ENCODE results near the gene BLZF1.

BLZF1 gene

GRCh38 chr1:169325117-169325516 lies 42.9 kb upstream of the BLZF1 start:
- DNase-seq, result no peak
- no peak overlapping the region for H4K8ac ChIP-seq (ENCODE audit: low read length)
- no peak overlapping the region for H2BK15ac ChIP-seq (ENCODE audit: low read depth, poor library complexity, severe bottlenecking)
- no peak overlapping the region for H3K23ac ChIP-seq (ENCODE audit: low read length in 2 of 2)
- H2AK5ac ChIP-seq (ENCODE audit: low read length, severe bottlenecking), result no peak overlapping the region
- 63% methylated on average over 1 of the region's 1 CpG for WGBS
- no peak overlapping the region for H4K91ac ChIP-seq (ENCODE audit: low read length)
- no peaks in the 10 kb centered on the region for H3K4me1 ChIP-seq (ENCODE audit: control insufficient read depth, insufficient read depth, low read depth, low read length)
- H2BK5ac ChIP-seq (ENCODE audit: low read depth, low read length, poor library complexity, severe bottlenecking), result no peak overlapping the region
- no peak overlapping the region for H2BK12ac ChIP-seq (ENCODE audit: low read length in 2 of 2)
- H3K27ac ChIP-seq (ENCODE audit: low read length, poor library complexity, severe bottlenecking), result no peak overlapping the region
- H2BK120ac ChIP-seq (ENCODE audit: low read depth, low read length), result no peak overlapping the region
- no peak overlapping the region for H3K4me3 ChIP-seq (ENCODE audit: insufficient read depth in 1 of 2, low read depth in 1 of 2, low read length in 2 of 2)
- H3K4me2 ChIP-seq (ENCODE audit: low read length, poor library complexity, severe bottlenecking), result no peak overlapping the region
- no peaks in the 10 kb centered on the region for H3K9me3 ChIP-seq (ENCODE audit: control insufficient read depth, low read length)
- H3K79me1 ChIP-seq (replicated peaks; ENCODE audit: low read length, poor library complexity, severe bottlenecking), result peaks cover 8% of the 10 kb centered on the region
- H3K18ac ChIP-seq (ENCODE audit: low read depth in 1 of 2, low read length in 2 of 2), result no peak overlapping the region
- H3K9ac ChIP-seq (ENCODE audit: low read length), result no peak overlapping the region
- no peaks in the 10 kb centered on the region for H3K36me3 ChIP-seq (ENCODE audit: control insufficient read depth in 1 of 2, insufficient read depth in 2 of 2, low read depth in 1 of 2, low read length in 2 of 2)
- no peak overlapping the region for H3K14ac ChIP-seq (ENCODE audit: low read length in 2 of 2)
- H3K27me3 ChIP-seq (ENCODE audit: control insufficient read depth in 1 of 2, insufficient read depth in 1 of 2, low read length in 2 of 2), result no peaks in the 10 kb centered on the region
- H2AFZ ChIP-seq (ENCODE audit: low read depth, low read length), result no peak overlapping the region
- no peak overlapping the region for H3K4ac ChIP-seq (ENCODE audit: low read depth in 1 of 2, low read length in 2 of 2)

GRCh38 chr1:169326261-169326955 lies 41.6 kb upstream of the BLZF1 start:
- Histone ChIP-seq H3K9me3 (ENCODE audit: control insufficient read depth, low read length) (peaks cover 5% of the 10 kb centered on the region), H3K9ac (ENCODE audit: low read length) (no peak overlapping the region), H3K14ac (ENCODE audit: low read length in 2 of 2) (no peak overlapping the region), H4K91ac (ENCODE audit: low read length) (no peak overlapping the region), H3K4me1 (ENCODE audit: control insufficient read depth, insufficient read depth, low read depth, low read length) (no peaks in the 10 kb centered on the region), H2BK15ac (ENCODE audit: low read depth, poor library complexity, severe bottlenecking) (no peak overlapping the region), H3K18ac (ENCODE audit: low read depth in 1 of 2, low read length in 2 of 2) (no peak overlapping the region), H3K4me3 (ENCODE audit: insufficient read depth in 1 of 2, low read depth in 1 of 2, low read length in 2 of 2) (no peak overlapping the region), H2BK12ac (ENCODE audit: low read length in 2 of 2) (no peak overlapping the region), H3K36me3 (ENCODE audit: control insufficient read depth in 1 of 2, insufficient read depth in 2 of 2, low read depth in 1 of 2, low read length in 2 of 2) (no peaks in the 10 kb centered on the region), H4K8ac (ENCODE audit: low read length) (no peak overlapping the region), H3K27me3 (ENCODE audit: control insufficient read depth in 1 of 2, insufficient read depth in 1 of 2, low read length in 2 of 2) (no peaks in the 10 kb centered on the region), H2AK5ac (ENCODE audit: low read length, severe bottlenecking) (no peak overlapping the region), H3K4me2 (ENCODE audit: low read length, poor library complexity, severe bottlenecking) (no peak overlapping the region), H3K27ac (ENCODE audit: low read length, poor library complexity, severe bottlenecking) (peak overlapping the region; percentile 41), H2BK5ac (ENCODE audit: low read depth, low read length, poor library complexity, severe bottlenecking) (no peak overlapping the region), H2BK120ac (ENCODE audit: low read depth, low read length) (no peak overlapping the region), H2AFZ (ENCODE audit: low read depth, low read length) (no peak overlapping the region), H3K79me1 (replicated peaks; ENCODE audit: low read length, poor library complexity, severe bottlenecking) (peaks cover 8% of the 10 kb centered on the region), H3K4ac (ENCODE audit: low read depth in 1 of 2, low read length in 2 of 2) (no peak overlapping the region), H3K23ac (ENCODE audit: low read length in 2 of 2) (no peak overlapping the region)
- WGBS, result 98% methylated on average over 2 of the region's 3 CpGs
- no peak for DNase-seq

- Histone ChIP-seq H3K27me3 (ENCODE audit: control insufficient read depth in 1 of 2, insufficient read depth in 1 of 2, low read length in 2 of 2) (no peaks in the 10 kb centered on the region), H3K14ac (ENCODE audit: low read length in 2 of 2) (no peak overlapping the region), H3K27ac (ENCODE audit: low read length, poor library complexity, severe bottlenecking) (peak overlapping the region; percentile 54), H3K79me1 (replicated peaks; ENCODE audit: low read length, poor library complexity, severe bottlenecking) (peaks cover 8% of the 10 kb centered on the region), H2AK5ac (ENCODE audit: low read length, severe bottlenecking) (no peak overlapping the region), H3K4me1 (ENCODE audit: control insufficient read depth, insufficient read depth, low read depth, low read length) (no peaks in the 10 kb centered on the region), H3K36me3 (ENCODE audit: control insufficient read depth in 1 of 2, insufficient read depth in 2 of 2, low read depth in 1 of 2, low read length in 2 of 2) (no peaks in the 10 kb centered on the region), H3K18ac (ENCODE audit: low read depth in 1 of 2, low read length in 2 of 2) (no peak overlapping the region), H2AFZ (ENCODE audit: low read depth, low read length) (no peak overlapping the region), H4K8ac (ENCODE audit: low read length) (no peak overlapping the region), H3K4me2 (ENCODE audit: low read length, poor library complexity, severe bottlenecking) (no peak overlapping the region), H3K9ac (ENCODE audit: low read length) (no peak overlapping the region), H2BK5ac (ENCODE audit: low read depth, low read length, poor library complexity, severe bottlenecking) (no peak overlapping the region), H3K4ac (ENCODE audit: low read depth in 1 of 2, low read length in 2 of 2) (no peak overlapping the region), H3K9me3 (ENCODE audit: control insufficient read depth, low read length) (peaks cover 5% of the 10 kb centered on the region), H4K91ac (ENCODE audit: low read length) (no peak overlapping the region), H2BK12ac (ENCODE audit: low read length in 2 of 2) (no peak overlapping the region), H3K4me3 (ENCODE audit: insufficient read depth in 1 of 2, low read depth in 1 of 2, low read length in 2 of 2) (no peak overlapping the region), H2BK120ac (ENCODE audit: low read depth, low read length) (no peak overlapping the region), H2BK15ac (ENCODE audit: low read depth, poor library complexity, severe bottlenecking) (no peak overlapping the region), H3K23ac (ENCODE audit: low read length in 2 of 2) (no peak overlapping the region)
- DNase-seq, result peak; percentile 29
Observed at GRCh38 chr1:169326956-169327268, 41.1 kb upstream of the BLZF1 start.

GRCh38 chr1:169327875-169328274 lies 40.1 kb upstream of the BLZF1 start:
- H3K4ac ChIP-seq (ENCODE audit: low read depth in 1 of 2, low read length in 2 of 2), result no peak overlapping the region
- no peaks in the 10 kb centered on the region for H3K27me3 ChIP-seq (ENCODE audit: control insufficient read depth in 1 of 2, insufficient read depth in 1 of 2, low read length in 2 of 2)
- peaks cover 8% of the 10 kb centered on the region for H3K79me1 ChIP-seq (replicated peaks; ENCODE audit: low read length, poor library complexity, severe bottlenecking)
- H4K91ac ChIP-seq (ENCODE audit: low read length), result no peak overlapping the region
- H3K4me2 ChIP-seq (ENCODE audit: low read length, poor library complexity, severe bottlenecking), result no peak overlapping the region
- H2BK15ac ChIP-seq (ENCODE audit: low read depth, poor library complexity, severe bottlenecking), result no peak overlapping the region
- H3K9ac ChIP-seq (ENCODE audit: low read length), result no peak overlapping the region
- H2BK5ac ChIP-seq (ENCODE audit: low read depth, low read length, poor library complexity, severe bottlenecking), result no peak overlapping the region
- no peak overlapping the region for H3K27ac ChIP-seq (ENCODE audit: low read length, poor library complexity, severe bottlenecking)
- H3K18ac ChIP-seq (ENCODE audit: low read depth in 1 of 2, low read length in 2 of 2), result peak overlapping the region in 1 of 2 experiments; percentile 62
- H4K8ac ChIP-seq (ENCODE audit: low read length), result no peak overlapping the region
- WGBS, result 97% methylated on average over 2 of the region's 2 CpGs
- no peak overlapping the region for H3K4me3 ChIP-seq (ENCODE audit: insufficient read depth in 1 of 2, low read depth in 1 of 2, low read length in 2 of 2)
- no peak overlapping the region for H3K14ac ChIP-seq (ENCODE audit: low read length in 2 of 2)
- H2BK12ac ChIP-seq (ENCODE audit: low read length in 2 of 2), result no peak overlapping the region
- no peaks in the 10 kb centered on the region for H3K36me3 ChIP-seq (ENCODE audit: control insufficient read depth in 1 of 2, insufficient read depth in 2 of 2, low read depth in 1 of 2, low read length in 2 of 2)
- H2BK120ac ChIP-seq (ENCODE audit: low read depth, low read length), result no peak overlapping the region
- H2AK5ac ChIP-seq (ENCODE audit: low read length, severe bottlenecking), result peak overlapping the region; percentile 31
- H3K9me3 ChIP-seq (ENCODE audit: control insufficient read depth, low read length), result peaks cover 5% of the 10 kb centered on the region
- H2AFZ ChIP-seq (ENCODE audit: low read depth, low read length), result no peak overlapping the region
- no peaks in the 10 kb centered on the region for H3K4me1 ChIP-seq (ENCODE audit: control insufficient read depth, insufficient read depth, low read depth, low read length)
- H3K23ac ChIP-seq (ENCODE audit: low read length in 2 of 2), result no peak overlapping the region
- no peak for DNase-seq

All from mesenchymal stem cell (in vitro differentiated cells and primary cell).